GM18508 (cell line): ENCODE results near the gene MPZL2.

ENCODE experiments used
- ATAC-seq: cut with Tn5 transposase; IDR thresholded peaks from one replicate; pipeline ENCODE4 v1.9.1; 2021; ENCODE audit warnings: moderate number of reproducible peaks; ENCODE audit not compliant: insufficient read depth, unreplicated experiment

MPZL2 gene

GRCh38 chr11:118286545-118286944 is 22.4 kb upstream of the MPZL2 start:
- ATAC-seq: no peak

- no peak for ATAC-seq
Observed at GRCh38 chr11:118283756-118284350, 19.8 kb upstream of the MPZL2 start.

- no peak for ATAC-seq
Observed at GRCh38 chr11:118283037-118283636, 19.0 kb upstream of the MPZL2 start.

GRCh38 chr11:118282606-118283005 is 18.5 kb upstream of the MPZL2 start:
- no peak for ATAC-seq

GRCh38 chr11:118281284-118281683 is 17.2 kb upstream of the MPZL2 start:
- ATAC-seq: no peak

GRCh38 chr11:118277312-118277711 is 13.2 kb upstream of the MPZL2 start:
- ATAC-seq: no peak

GRCh38 chr11:118276422-118276821 is 12.3 kb upstream of the MPZL2 start:
- ATAC-seq: no peak

- ATAC-seq: no peak
Observed at GRCh38 chr11:118275176-118275575, 11.1 kb upstream of the MPZL2 start.

- no peak for ATAC-seq
Observed at GRCh38 chr11:118274186-118274585, 10.1 kb upstream of the MPZL2 start.

GRCh38 chr11:118272001-118272400 is 7.9 kb upstream of the MPZL2 start:
- ATAC-seq: no peak

GRCh38 chr11:118267486-118267885 is 3.4 kb upstream of the MPZL2 start:
- ATAC-seq: no peak

- no peak for ATAC-seq
Observed at GRCh38 chr11:118265954-118266353, 1.9 kb upstream of the MPZL2 start.

- no peak for ATAC-seq
Observed at GRCh38 chr11:118264569-118265465, 720 bp upstream of the MPZL2 start.

GRCh38 chr11:118263112-118263511 is 985 bp downstream of the MPZL2 start:
- no peak for ATAC-seq

GRCh38 chr11:118260353-118260752 is 3.7 kb downstream of the MPZL2 start:
- no peak for ATAC-seq

GRCh38 chr11:118259138-118259537 is 5.0 kb downstream of the MPZL2 start:
- ATAC-seq: no peak

GRCh38 chr11:118258410-118258809 is 5.7 kb downstream of the MPZL2 start:
- no peak for ATAC-seq

- ATAC-seq: no peak
Observed at GRCh38 chr11:118252688-118253087, 11.4 kb downstream of the MPZL2 start.

GRCh38 chr11:118251858-118252652 is 12.0 kb downstream of the MPZL2 start, which contains the start of gene MPZL3:
Gene MPZL3, minus strand, starts transcription at chr11:118252365. Its CDS starts 71 bp downstream, at chr11:118252294.
- no peak for ATAC-seq

GRCh38 chr11:118247041-118247440 is 17.1 kb downstream of the MPZL2 start:
- ATAC-seq: no peak
